Left cardiac atrium (tissue), 4 donors: ENCODE measurements around the gene SALL3. TPM values are rescaled to one million over a fixed set of nuclear protein-coding genes. Genes with fewer than 3 reads are reported as not detected.
A peak's percentile ranks its signal among the peaks of the same experiment; 100 is the strongest.

Experiments
- ATAC-seq, 2 donors: fragments of 200-7000 bp; cut with Tn5 transposase; one replicate each; pipeline ENCODE4 v1.9.1; 2020; ENCODE audit warnings: mild to moderate bottlenecking in 2 of 2, moderate library complexity in 2 of 2
- DNase-seq: peaks from one replicate; pipeline ENCODE4 v3.0.0-alpha.2; 2020
- intact Hi-C, 2 donors: fragments of 100-400 bp; cut with DNase I; formaldehyde crosslinking; loops; one replicate each; pipeline versions ENCODE4 v1.14.1 to v1.15.1; 2022 to 2023
- total RNA-seq, 2 donors: library from RNA; stranded (reverse); fragmentation: NEBNext Ultra II Directional; extraction: Animal tissue kit (Norgen Biotek cat#: 25700); gene quantifications; one replicate each; pipeline ENCODE4 v1.2.1, GENCODE V29; 2021
- donor health status: DM: no; HTN: yes; CAD: no.
- donor health status: DM: no; HTN: yes; CAD: no; lungs with severe emphysema.
- donor health status: DM: yes; HTN: yes; CAD: no.
- donor health status: Dilated cardiomyopathy.

The SALL3 gene
- total RNA-seq, 2 donors from 2014 or later, result 1.0 to 2.8 TPM

GRCh38 chr18:78994977-78995582 lies 15.5 kb downstream of the SALL3 start:
- intact Hi-C loops, result no loop called here
- ATAC-seq (no peak), DNase-seq (no peak)

- intact Hi-C loops, result no loop called here
- ATAC-seq (no peak), DNase-seq (no peak)
These were observed 16.2 kb downstream of the SALL3 start for GRCh38 chr18:78995740-78996395.

GRCh38 chr18:78996741-78997490 lies 17.3 kb downstream of the SALL3 start:
- intact Hi-C loops, result no loop called here
- no peak for ATAC-seq
- DNase-seq, result no peak

GRCh38 chr18:78998371-78999071 lies 18.9 kb downstream of the SALL3 start:
- no peak for DNase-seq
- no peak for ATAC-seq
- intact Hi-C loops, result no loop called here

GRCh38 chr18:78999939-79000338 lies 20.3 kb downstream of the SALL3 start:
- intact Hi-C loops, result no loop called here
- DNase-seq (no peak), ATAC-seq (no peak)

- no peak for ATAC-seq
- DNase-seq, result no peak
- intact Hi-C loops, result no loop called here
These were observed 21.4 kb downstream of the SALL3 start for GRCh38 chr18:79000997-79001396.

- intact Hi-C loops, result no loop called here
- ATAC-seq (no peak), DNase-seq (no peak)
These were observed 26.0 kb downstream of the SALL3 start for GRCh38 chr18:79005653-79006052.

GRCh38 chr18:79006106-79006795 lies 26.6 kb downstream of the SALL3 start:
- ATAC-seq, result peak in 1 of 2 donors; percentile 11
- no peak for DNase-seq
- intact Hi-C loops, result no loop called here

- intact Hi-C loops, result no loop called here
- DNase-seq, result no peak
- no peak for ATAC-seq
These were observed 27.8 kb downstream of the SALL3 start for GRCh38 chr18:79007440-79007839.

- no peak for DNase-seq
- intact Hi-C loops, result no loop called here
- no peak for ATAC-seq
These were observed 28.8 kb downstream of the SALL3 start for GRCh38 chr18:79008356-79008940.

- intact Hi-C loops, result no loop called here
- ATAC-seq, result no peak
- DNase-seq, result no peak
These were observed 31.2 kb downstream of the SALL3 start for GRCh38 chr18:79010802-79011201.

- ATAC-seq (no peak), DNase-seq (no peak)
- intact Hi-C loops, result no loop called here
These were observed 31.8 kb downstream of the SALL3 start for GRCh38 chr18:79011300-79011870.

GRCh38 chr18:79013869-79014268 lies 34.3 kb downstream of the SALL3 start:
- intact Hi-C loops, result no loop called here
- DNase-seq, result no peak
- no peak for ATAC-seq

GRCh38 chr18:79018911-79019310 lies 39.3 kb downstream of the SALL3 start:
- intact Hi-C loops, result no loop called here
- no peak for ATAC-seq

GRCh38 chr18:79019881-79020280 lies 40.3 kb downstream of the SALL3 start:
- intact Hi-C loops, result no loop called here
- DNase-seq (no peak), ATAC-seq (no peak)

More at GRCh38 chr18:79018911-79019310, 39.3 kb downstream of the SALL3 start:
- DNase-seq, result no peak

- ATAC-seq (no peak), DNase-seq (no peak)
These were observed 43.0 kb downstream of the SALL3 start for GRCh38 chr18:79022603-79023002.

GRCh38 chr18:79026491-79026890 lies 46.9 kb downstream of the SALL3 start:
- no peak for DNase-seq
- intact Hi-C loops, result no loop called here
- no peak for ATAC-seq

More at GRCh38 chr18:79022603-79023002, 43.0 kb downstream of the SALL3 start:
- intact Hi-C loops, result no loop called here

- ATAC-seq (no peak), DNase-seq (no peak)
- intact Hi-C loops, result no loop called here
These were observed 51.1 kb downstream of the SALL3 start for GRCh38 chr18:79030680-79031079.

- intact Hi-C loops, result no loop called here
- ATAC-seq, result no peak
- DNase-seq, result no peak
These were observed 62.7 kb downstream of the SALL3 start for GRCh38 chr18:79042276-79042675.
